GM23338 (cell line): Measurements from ENCODE around the gene PCSK5.

Experiments used
- CTCF ChIP-seq, 2 experiments: fragments of 200-600 bp in 1 of 2; sonication (generic) in 1 of 2; conservative IDR thresholded peaks; 2 replicates each; pipeline versions ENCODE4 v1.5.1 to v1.6.1; 2016 to 2017; ENCODE audit warnings: antibody characterized with exemption in 2 of 2, low read depth in 2 of 2, mild to moderate bottlenecking in 2 of 2, moderate library complexity in 1 of 2
- JUNB ChIP-seq: IDR thresholded peaks from one replicate; pipeline ENCODE4 v1.6.1; 2016; ENCODE audit warnings: antibody characterized with exemption; ENCODE audit not compliant: unreplicated experiment

GRCh38 chr9:75975071-75975470 is 84.6 kb downstream of the PCSK5 start:
- TF ChIP-seq CTCF (conservative IDR thresholded peaks at IDR 0.05; ENCODE audit: low read depth in 2 of 2): no peak
- no peak for TF ChIP-seq JUNB
